Lung (tissue), 12 donors: Measurements from ENCODE around the gene BCAS1. TPM values are rescaled to one million over a fixed set of nuclear protein-coding genes. Genes with fewer than 3 reads are reported as not detected.

Experiments used
- ATAC-seq: fragments of 200-7000 bp; cut with Tn5 transposase; one replicate; pipeline ENCODE4 v1.9.1; 2020; ENCODE audit warnings: moderate number of reproducible peaks; ENCODE audit not compliant: insufficient read depth, low FRiP score
- DNase-seq, 3 donors: peaks; one replicate each; pipeline ENCODE4 v3.0.0-alpha.2; 2013 to 2017
- H3K27ac ChIP-seq, 2 donors: one replicate each; pipeline ENCODE4 v1.5.1; 2013; ENCODE audit warnings: mild to moderate bottlenecking in 2 of 2, moderate library complexity in 2 of 2, control low read depth in 1 of 2, inconsistent platforms in 1 of 2, low read depth in 1 of 2, low read length in 1 of 2
- H3K27me3 ChIP-seq, 3 donors: one replicate each; pipeline ENCODE4 v1.5.1; 2013; ENCODE audit warnings: low read length in 2 of 3; ENCODE audit not compliant: control insufficient read depth in 3 of 3, insufficient read depth in 3 of 3
- H3K36me3 ChIP-seq, 4 donors: one replicate each; pipeline ENCODE4 v1.5.1; 2013; ENCODE audit warnings: low read length in 4 of 4, mild to moderate bottlenecking in 1 of 4, moderate library complexity in 1 of 4; ENCODE audit not compliant: control insufficient read depth in 4 of 4, insufficient read depth in 4 of 4
- H3K4me1 ChIP-seq, 5 donors: one replicate each; pipeline ENCODE4 v1.5.1; 2013; ENCODE audit warnings: low read length in 5 of 5, mild to moderate bottlenecking in 2 of 5, moderate library complexity in 1 of 5; ENCODE audit not compliant: control insufficient read depth in 5 of 5, insufficient read depth in 5 of 5
- H3K4me3 ChIP-seq: one replicate; pipeline ENCODE4 v1.5.1; 2013; ENCODE audit warnings: mild to moderate bottlenecking, control low read depth, moderate library complexity
- H3K9ac ChIP-seq, 2 donors: one replicate each; pipeline ENCODE4 v1.5.1; 2013; ENCODE audit warnings: low read length in 2 of 2, control low read depth in 1 of 2; ENCODE audit not compliant: insufficient read depth in 1 of 2
- H3K9me3 ChIP-seq, 4 donors: one replicate each; pipeline ENCODE4 v1.5.1; 2013; ENCODE audit warnings: low read length in 3 of 4, mild to moderate bottlenecking in 1 of 4, moderate library complexity in 1 of 4; ENCODE audit not compliant: control insufficient read depth in 4 of 4, insufficient read depth in 3 of 4
- CTCF ChIP-seq: IDR thresholded peaks from 2 replicates; pipeline ENCODE4 v1.5.1; 2012; ENCODE audit warnings: mild to moderate bottlenecking; ENCODE audit errors: control extremely low read depth, extremely low read depth
- WGBS, 2 donors: extraction: QIAGEN DNeasy Blood & Tissue Kit; methylation state at CpG; one replicate each; pipeline ENCODE4 v1.1.7; 2013; 5-methylcytosine and 5-hydroxymethylcytosine counted together
- polyA plus RNA-seq, 2 donors: library from polyadenylated mRNA; stranded (reverse); fragments of 200-250 nt; gene quantifications; one replicate each; pipeline ENCODE4 v1.2.1, GENCODE V29; 2013
- total RNA-seq, 2 donors: library from RNA; depleted of rRNA in 1 of 2; stranded (reverse); fragments of >200 nt in 1 of 2; gene quantifications; one replicate each; pipeline ENCODE4 v1.2.1, GENCODE V29; 2014 to 2021
- donor health status: control.
- donor health status: control.
- donor health status: Bipolar disorder and iron deficiency.
- donor health status: healthy.
- donor health status: DM: yes; HTN: yes; CAD: no.

The BCAS1 gene
- total and polyA plus RNA-seq, 4 donors, result 1.2 to 4.0 (median 2.3) TPM

GRCh38 chr20:53983401-53983800 lies 87.0 kb downstream of the BCAS1 start:
- H3K36me3 ChIP-seq, result no peaks in the 10 kb centered on the region
- no peak for ATAC-seq
- no peak for DNase-seq
- WGBS, 2 donors, result 86 to 96% methylated on average over 3 of the region's 3 CpGs
- TF ChIP-seq CTCF, result no peak
- no peak overlapping the region for H3K27ac ChIP-seq
- no peak overlapping the region for H3K4me3 ChIP-seq
- peaks cover 0 to 24% (median 2%) of the 10 kb centered on the region in 5 donors for H3K4me1 ChIP-seq
- H3K9me3 ChIP-seq, result no peaks in the 10 kb centered on the region
- H3K27me3 ChIP-seq, result no peaks in the 10 kb centered on the region
- H3K9ac ChIP-seq, result no peak overlapping the region

GRCh38 chr20:53982624-53983023 lies 87.8 kb downstream of the BCAS1 start:
- Histone ChIP-seq H3K27ac (no peak overlapping the region), H3K9ac (no peak overlapping the region), H3K36me3 (no peaks in the 10 kb centered on the region), H3K9me3 (no peaks in the 10 kb centered on the region), H3K4me3 (no peak overlapping the region), H3K4me1 (peaks cover 0 to 24% (median 2%) of the 10 kb centered on the region in 5 donors), H3K27me3 (no peaks in the 10 kb centered on the region)
- no peak for TF ChIP-seq CTCF
- ATAC-seq, result no peak
- no peak for DNase-seq
- WGBS, 2 donors, result 47 to 85% methylated on average over 2 of the region's 2 CpGs

- 73 to 93% methylated on average over 4 of the region's 4 CpGs for WGBS, 2 donors
- no peak for ATAC-seq
- no peak for TF ChIP-seq CTCF
Measured at GRCh38 chr20:53981752-53982437, 88.5 kb downstream of the BCAS1 start.

GRCh38 chr20:53981130-53981529 lies 89.3 kb downstream of the BCAS1 start:
- H3K9ac ChIP-seq, result no peak overlapping the region
- no peak overlapping the region for H3K27ac ChIP-seq
- TF ChIP-seq CTCF, result no peak
- no peak for ATAC-seq
- 93% methylated on average over 5 of the region's 5 CpGs for WGBS, 2 donors
- no peaks in the 10 kb centered on the region for H3K27me3 ChIP-seq
- no peak overlapping the region for H3K4me3 ChIP-seq
- H3K9me3 ChIP-seq, result no peaks in the 10 kb centered on the region
- peaks cover 0 to 24% (median 2%) of the 10 kb centered on the region in 5 donors for H3K4me1 ChIP-seq
- DNase-seq, result peak in 1 of 3 donors; percentile 5
- no peaks in the 10 kb centered on the region for H3K36me3 ChIP-seq

More at GRCh38 chr20:53981752-53982437, 88.5 kb downstream of the BCAS1 start:
- no peak overlapping the region for H3K4me3 ChIP-seq
- no peaks in the 10 kb centered on the region for H3K9me3 ChIP-seq
- peaks cover 0 to 24% (median 2%) of the 10 kb centered on the region in 5 donors for H3K4me1 ChIP-seq
- no peak overlapping the region for H3K9ac ChIP-seq
- no peaks in the 10 kb centered on the region for H3K36me3 ChIP-seq
- DNase-seq, result no peak
- H3K27me3 ChIP-seq, result no peaks in the 10 kb centered on the region
- H3K27ac ChIP-seq, result no peak overlapping the region
